ACC112 (cell line): ENCODE results near the gene MAP2K6.

Experiments used
- H2AFZ ChIP-seq: fragments of 200-600 bp; sonication (generic); one replicate; pipeline ENCODE4 v1.6.0; 2017; ENCODE audit warnings: antibody characterized with exemption, low read length; ENCODE audit not compliant: unreplicated experiment
- H3K27ac ChIP-seq: fragments of 200-600 bp; sonication (generic); 2 replicates; pipeline ENCODE4 v1.5.1; 2014; ENCODE audit warnings: low read depth, mild to moderate bottlenecking, antibody characterized with exemption, low read length, moderate library complexity
- H3K27me3 ChIP-seq: fragments of 200-600 bp; sonication (generic); 2 replicates; pipeline ENCODE4 v1.6.1; 2014; ENCODE audit warnings: mild to moderate bottlenecking, antibody characterized with exemption, low read length, moderate library complexity, mixed read lengths; ENCODE audit not compliant: insufficient read depth
- H3K36me3 ChIP-seq: fragments of 200-600 bp; sonication (generic); 2 replicates; pipeline ENCODE4 v1.6.1; 2016; ENCODE audit warnings: mild to moderate bottlenecking, antibody characterized with exemption, low read length, moderate library complexity, mixed read lengths; ENCODE audit not compliant: insufficient read depth
- H3K4me1 ChIP-seq: fragments of 200-600 bp; sonication (generic); one replicate; pipeline ENCODE4 v1.6.1; 2016; ENCODE audit warnings: low read length, mixed read lengths; ENCODE audit not compliant: insufficient read depth, unreplicated experiment, control insufficient read depth
- H3K4me3 ChIP-seq: fragments of 200-600 bp; sonication (generic); 2 replicates; pipeline ENCODE4 v1.5.1; 2014; ENCODE audit warnings: mild to moderate bottlenecking, low read depth, low read length
- H3K79me2 ChIP-seq: fragments of 200-600 bp; sonication (generic); one replicate; pipeline ENCODE4 v1.6.0; 2016; ENCODE audit warnings: low read length; ENCODE audit not compliant: control insufficient read depth, unreplicated experiment, insufficient read depth

MAP2K6 gene

GRCh38 chr17:69594641-69595040, 180.1 kb downstream of the MAP2K6 start:
- Histone ChIP-seq H3K4me3 (no peak overlapping the region), H3K79me2 (no peaks in the 10 kb centered on the region), H3K27me3 (no peaks in the 10 kb centered on the region), H3K4me1 (peaks cover 26% of the 10 kb centered on the region), H3K27ac (no peak overlapping the region), H2AFZ (no peak overlapping the region), H3K36me3 (no peaks in the 10 kb centered on the region)

GRCh38 chr17:69596141-69596540, 181.6 kb downstream of the MAP2K6 start:
- Histone ChIP-seq H2AFZ (no peak overlapping the region), H3K27ac (no peak overlapping the region), H3K4me1 (peaks cover 26% of the 10 kb centered on the region), H3K4me3 (no peak overlapping the region), H3K36me3 (no peaks in the 10 kb centered on the region), H3K79me2 (no peaks in the 10 kb centered on the region), H3K27me3 (no peaks in the 10 kb centered on the region)

- Histone ChIP-seq H2AFZ (no peak overlapping the region), H3K4me1 (peaks cover 25% of the 10 kb centered on the region), H3K27me3 (no peaks in the 10 kb centered on the region), H3K4me3 (no peak overlapping the region), H3K79me2 (no peaks in the 10 kb centered on the region), H3K36me3 (no peaks in the 10 kb centered on the region), H3K27ac (no peak overlapping the region)
These were observed 183.6 kb downstream of the MAP2K6 start for GRCh38 chr17:69597898-69598692.

GRCh38 chr17:69602972-69603371, 188.5 kb downstream of the MAP2K6 start:
- Histone ChIP-seq H3K4me3 (no peak overlapping the region), H2AFZ (no peak overlapping the region), H3K27me3 (no peaks in the 10 kb centered on the region), H3K36me3 (no peaks in the 10 kb centered on the region), H3K4me1 (peaks cover 25% of the 10 kb centered on the region), H3K27ac (no peak overlapping the region), H3K79me2 (no peaks in the 10 kb centered on the region)
